NCI-H82 treated with DMSO at 0.1 percent for 48 hours (cell line): ENCODE results near the gene TMEM243.
A peak's percentile ranks its signal among the peaks of the same experiment; 100 is the strongest.
"Not testable (repeated sequence)": the region's sequence is repeated elsewhere in the genome, so short reads cannot be mapped to it uniquely, and the experiment has no call there.

ENCODE experiments used
- DNase-seq: peaks from one replicate; lab custom pipeline; 2025; ENCODE audit not compliant: unreplicated experiment; lab: John Stamatoyannopoulos, UW

Gene TMEM243

GRCh38 chr7:87219545-87220025 lies at the start of gene TMEM243:
TMEM243 (minus strand) TSS chr7:87219732; CDS start chr7:87219503, 229 bp downstream.
- DNase-seq, result peak; percentile 20

- no peak for DNase-seq
Measured at GRCh38 chr7:87267239-87267900, 47.8 kb upstream of the TMEM243 start.

GRCh38 chr7:87263537-87263936 lies 44.0 kb upstream of the TMEM243 start:
- DNase-seq, result no peak

- DNase-seq, result no peak
Measured at GRCh38 chr7:87253589-87254087, 34.1 kb upstream of the TMEM243 start.

- DNase-seq, result not testable (repeated sequence)
Measured at GRCh38 chr7:87245671-87246070, 26.1 kb upstream of the TMEM243 start.

GRCh38 chr7:87238464-87239051 lies 19.0 kb upstream of the TMEM243 start:
- DNase-seq, result not testable (repeated sequence)

- no peak for DNase-seq
Measured at GRCh38 chr7:87234949-87235348, 15.4 kb upstream of the TMEM243 start.

DNA sequence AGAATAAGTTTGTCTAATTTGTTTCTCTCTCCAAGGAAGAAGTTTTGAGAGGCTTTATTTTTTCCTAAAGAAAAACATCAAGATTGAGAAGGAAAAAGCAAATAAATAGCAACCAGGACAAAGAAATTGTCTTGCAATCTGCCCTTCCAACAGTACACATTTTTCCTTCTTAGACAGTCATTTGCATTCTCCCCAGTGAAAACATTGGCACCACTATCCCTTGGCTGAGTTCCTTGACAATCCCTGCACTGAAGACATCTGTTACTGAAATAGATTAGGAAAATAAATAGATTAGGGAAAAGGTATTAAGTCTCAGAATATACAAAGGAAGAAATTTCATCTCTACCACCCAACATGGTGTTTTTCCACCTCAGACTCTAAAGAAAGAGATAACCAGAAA lies 12.2 kb upstream of the TMEM243 start:
- peak; percentile 90 for DNase-seq

- DNase-seq, result no peak
Measured at GRCh38 chr7:87231258-87231657, 11.7 kb upstream of the TMEM243 start.

- no peak for DNase-seq
Measured at GRCh38 chr7:87226495-87226894, 7.0 kb upstream of the TMEM243 start.

DNA sequence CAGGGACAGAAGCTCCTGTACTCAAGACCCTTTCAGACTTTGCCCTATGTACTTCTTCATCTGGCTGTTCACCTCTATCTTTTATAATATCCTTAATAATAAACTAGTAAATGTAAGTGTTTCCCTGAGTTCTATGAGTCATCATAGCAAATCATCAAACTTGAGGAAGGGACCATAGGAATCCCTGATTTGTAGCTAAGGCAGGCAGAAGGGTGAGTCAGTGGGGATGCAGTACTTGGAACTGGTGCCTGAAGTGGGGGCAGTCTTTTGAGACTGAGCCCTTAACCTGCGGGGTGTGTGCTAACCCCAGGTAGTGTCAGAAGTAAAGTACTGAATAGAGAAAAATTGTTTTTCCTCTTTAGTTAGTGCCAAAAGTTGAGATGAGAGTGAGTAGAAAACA lies 6.2 kb upstream of the TMEM243 start:
- peak; percentile 4 for DNase-seq

- no peak for DNase-seq
Measured at GRCh38 chr7:87223666-87224065, 4.1 kb upstream of the TMEM243 start.

DNA sequence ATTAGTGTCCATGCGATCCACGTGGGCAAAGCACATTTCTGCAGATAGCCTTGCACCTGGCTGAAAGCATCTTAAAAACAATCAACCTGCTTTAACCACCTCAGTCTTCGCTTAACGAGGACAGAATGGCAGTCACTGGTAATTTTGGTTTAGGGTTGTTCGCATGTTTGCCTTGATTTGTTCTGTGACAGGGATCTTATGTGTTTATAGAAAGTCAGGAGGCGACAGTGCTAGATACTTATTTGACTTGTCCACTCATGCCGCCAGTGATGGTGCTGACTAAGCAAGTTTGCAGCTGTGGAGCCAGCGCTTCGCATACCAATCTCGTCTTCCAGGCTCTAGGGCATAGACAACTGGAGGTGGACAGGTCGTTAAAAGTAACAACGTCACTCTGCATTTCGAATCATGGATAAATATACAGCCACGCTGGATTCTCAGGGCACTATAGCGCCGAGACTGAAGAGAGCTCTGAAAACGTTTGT lies 1.2 kb upstream of the TMEM243 start:
- DNase-seq, result no peak

DNA sequence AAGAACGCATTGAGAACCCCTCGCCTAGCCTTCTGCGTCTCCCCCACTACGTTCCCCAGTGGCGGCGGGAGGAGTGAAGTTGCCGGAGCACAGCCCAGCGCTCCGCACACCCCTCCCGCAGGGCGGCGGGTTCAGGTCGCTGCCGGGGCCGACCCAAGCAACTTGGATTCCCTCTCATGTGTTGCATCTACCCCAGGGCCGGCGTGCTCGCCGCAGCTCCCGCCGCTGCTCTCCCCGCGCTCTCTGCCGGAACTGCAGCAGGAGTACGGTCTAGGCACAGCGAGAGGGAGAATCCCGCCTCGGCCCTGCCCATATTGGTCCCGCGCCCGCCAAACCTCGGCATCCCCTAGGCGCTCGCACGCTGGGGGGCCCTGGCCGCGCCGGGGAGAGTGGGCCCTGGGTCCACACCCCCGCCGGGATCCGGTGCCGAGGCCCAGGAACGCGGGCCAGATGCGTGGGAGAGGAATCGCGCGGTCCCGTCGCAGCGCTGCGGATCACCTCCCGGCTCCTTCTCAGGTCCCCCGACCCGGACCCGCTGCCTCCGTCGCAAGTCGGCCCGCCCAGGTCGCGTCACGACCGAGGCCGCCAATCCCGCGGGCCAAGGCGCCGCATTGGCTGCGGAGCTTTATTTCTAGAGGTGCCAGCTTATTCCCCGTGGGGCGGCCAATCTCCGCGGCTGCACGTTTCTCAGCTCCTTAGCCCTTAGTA lies 648 bp upstream of the TMEM243 start:
- DNase-seq, result peak; percentile 87

GRCh38 chr7:87218796-87219544 lies 562 bp downstream of the TMEM243 start:
- DNase-seq, result peak; percentile 3

DNA sequence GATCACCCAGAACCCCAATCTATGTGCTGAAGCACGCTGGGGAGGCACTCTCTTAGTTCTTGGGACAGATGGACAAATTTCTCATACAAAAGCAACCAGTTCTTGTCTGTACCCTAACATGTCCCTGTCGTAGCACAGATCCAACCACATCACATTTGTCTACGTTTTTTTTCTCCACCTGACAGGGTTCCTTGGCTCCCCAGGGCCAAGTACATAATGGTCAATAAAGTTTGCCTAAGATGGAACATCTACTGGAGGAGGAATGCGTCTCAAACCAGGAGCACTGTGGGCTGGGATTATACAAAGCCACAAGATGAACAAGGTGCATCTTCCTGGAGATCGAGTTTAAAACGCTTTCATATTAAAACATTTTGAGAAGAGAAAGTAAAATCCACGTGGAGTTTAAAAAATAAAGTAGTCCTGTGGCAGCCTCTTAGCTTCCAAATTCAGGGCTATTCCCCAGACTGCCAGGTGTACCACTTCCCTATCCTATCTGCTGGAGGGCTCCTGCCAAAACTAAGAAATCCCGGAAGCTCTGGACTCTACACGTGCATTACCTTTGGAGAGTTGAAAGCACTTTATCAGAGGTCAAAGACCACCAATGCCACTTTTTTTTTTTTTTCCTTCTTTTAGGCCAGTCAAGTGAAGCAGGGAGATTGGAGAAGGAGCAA lies 1.4 kb downstream of the TMEM243 start:
- no peak for DNase-seq

DNA sequence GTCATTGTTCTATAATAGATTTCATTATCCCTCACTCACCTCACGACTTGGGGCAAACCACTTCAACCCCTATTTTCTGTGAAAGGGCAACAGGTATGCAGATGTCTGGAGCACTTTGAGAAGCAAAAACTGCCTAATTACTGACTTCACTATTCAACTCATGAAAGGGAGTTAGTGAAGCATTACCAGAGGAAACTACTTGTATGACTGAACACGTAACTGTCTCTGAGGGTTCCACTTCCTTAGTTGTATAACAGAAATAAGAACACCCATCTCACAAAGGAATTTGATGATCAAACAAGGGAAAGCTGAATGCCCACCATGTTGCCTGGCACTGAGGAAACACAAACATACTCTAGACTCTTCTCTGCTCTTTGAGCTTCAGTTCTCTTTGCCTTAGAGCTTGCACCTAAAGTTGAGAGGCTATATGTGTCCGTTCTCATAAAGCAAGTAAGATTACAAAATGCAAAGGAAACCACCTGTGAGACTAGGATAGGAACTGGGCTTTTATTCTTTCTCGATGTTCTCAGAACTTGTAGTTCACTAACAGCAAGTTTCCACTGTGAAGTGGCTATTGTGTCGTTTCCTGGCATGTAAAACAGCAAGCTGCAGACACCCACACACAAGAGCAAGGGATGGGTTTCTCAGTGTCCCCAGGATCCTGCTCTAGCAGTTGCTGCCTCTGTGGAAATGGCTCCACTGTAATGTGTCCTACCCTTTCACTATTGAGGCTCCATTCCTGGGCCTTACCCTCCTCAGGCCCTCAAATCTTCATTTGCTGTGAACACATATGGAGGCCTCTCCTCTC lies 2.6 kb downstream of the TMEM243 start:
- no peak for DNase-seq

GRCh38 chr7:87215046-87215445 lies 4.5 kb downstream of the TMEM243 start:
- no peak for DNase-seq

DNA sequence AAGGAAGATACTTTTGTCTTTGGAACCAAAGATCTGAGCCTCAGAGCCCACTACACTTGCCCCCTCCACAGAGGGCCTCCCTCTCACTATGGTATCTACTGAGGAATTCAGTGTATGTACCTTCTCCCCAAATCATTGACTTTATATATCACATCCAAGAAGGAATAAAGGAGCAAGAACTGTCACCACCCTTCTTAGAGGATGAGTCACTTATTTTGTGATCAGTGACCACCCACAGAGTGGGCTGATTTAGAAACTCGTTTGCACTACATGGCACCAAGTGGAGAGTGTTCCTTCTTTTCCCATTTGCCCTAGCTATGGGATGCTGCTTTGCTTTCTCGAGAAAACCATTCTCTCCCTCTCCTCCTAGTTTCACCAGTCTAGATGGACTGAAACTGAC lies 5.7 kb downstream of the TMEM243 start:
- no peak for DNase-seq

DNA sequence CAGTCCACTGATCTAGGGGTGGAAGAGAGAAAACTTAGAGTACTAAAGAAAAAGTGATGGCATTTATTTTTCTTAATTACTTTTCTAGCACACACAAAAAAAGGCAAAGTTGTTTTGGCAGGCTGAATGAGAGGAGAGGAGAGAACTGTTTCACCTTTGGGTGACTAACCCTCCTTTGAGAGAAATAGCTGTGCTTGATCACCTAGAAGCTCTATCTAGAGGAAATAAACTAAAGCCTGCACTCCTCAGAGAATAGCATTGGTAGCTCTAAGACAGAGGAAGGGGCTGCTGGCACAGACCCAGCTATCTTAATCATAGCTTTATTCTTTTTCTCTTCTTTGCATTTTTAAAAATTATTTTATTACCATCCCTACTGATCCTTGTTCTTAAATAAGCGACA lies 6.3 kb downstream of the TMEM243 start:
- DNase-seq, result no peak
